Neural progenitor cell (in vitro differentiated cells): ENCODE measurements around the gene FKBP9.
"Not testable (repeated sequence)": the region's sequence is repeated elsewhere in the genome, so short reads cannot be mapped to it uniquely, and the experiment has no call there.

Source experiments
- EZH2 ChIP-seq: fragments of 200-600 bp; sonication (generic); IDR thresholded peaks from 2 replicates; pipeline ENCODE4 v1.6.1; 2017; ENCODE audit warnings: antibody characterized with exemption, mild to moderate bottlenecking, moderate library complexity
- EZH2phosphoT487 ChIP-seq: fragments of 200-600 bp; sonication (generic); IDR thresholded peaks from 2 replicates; pipeline ENCODE4 v1.6.1; 2017; ENCODE audit warnings: antibody characterized with exemption
- TF ChIP-seq, protein P1 (sequence below): fragments of 200-600 bp; sonication (generic); IDR thresholded peaks from 2 replicates; pipeline ENCODE4 v1.5.1; 2017; ENCODE audit warnings: antibody characterized with exemption, mild to moderate bottlenecking

- TF ChIP-seq, protein P1, sequence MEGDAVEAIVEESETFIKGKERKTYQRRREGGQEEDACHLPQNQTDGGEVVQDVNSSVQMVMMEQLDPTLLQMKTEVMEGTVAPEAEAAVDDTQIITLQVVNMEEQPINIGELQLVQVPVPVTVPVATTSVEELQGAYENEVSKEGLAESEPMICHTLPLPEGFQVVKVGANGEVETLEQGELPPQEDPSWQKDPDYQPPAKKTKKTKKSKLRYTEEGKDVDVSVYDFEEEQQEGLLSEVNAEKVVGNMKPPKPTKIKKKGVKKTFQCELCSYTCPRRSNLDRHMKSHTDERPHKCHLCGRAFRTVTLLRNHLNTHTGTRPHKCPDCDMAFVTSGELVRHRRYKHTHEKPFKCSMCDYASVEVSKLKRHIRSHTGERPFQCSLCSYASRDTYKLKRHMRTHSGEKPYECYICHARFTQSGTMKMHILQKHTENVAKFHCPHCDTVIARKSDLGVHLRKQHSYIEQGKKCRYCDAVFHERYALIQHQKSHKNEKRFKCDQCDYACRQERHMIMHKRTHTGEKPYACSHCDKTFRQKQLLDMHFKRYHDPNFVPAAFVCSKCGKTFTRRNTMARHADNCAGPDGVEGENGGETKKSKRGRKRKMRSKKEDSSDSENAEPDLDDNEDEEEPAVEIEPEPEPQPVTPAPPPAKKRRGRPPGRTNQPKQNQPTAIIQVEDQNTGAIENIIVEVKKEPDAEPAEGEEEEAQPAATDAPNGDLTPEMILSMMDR = not testable (repeated sequence)
- TF ChIP-seq EZH2, EZH2phosphoT487: not testable (repeated sequence)
Measured at GRCh38 chr7:32991975-32992700, 34.9 kb downstream of the FKBP9 start.
